Spleen (tissue), 11 donors: ENCODE measurements around the gene ZNF638. TPM values are rescaled to one million over a fixed set of nuclear protein-coding genes. Genes with fewer than 3 reads are reported as not detected.

Experiments used
- DNase-seq: peaks from one replicate; pipeline ENCODE4 v3.0.0-alpha.2; 2020
- H3K27ac ChIP-seq, 8 donors: fragments of 200-600 bp; sonication (generic) in 7 of 8; 1 replicate in 4 of 8; 2 replicates in 4 of 8; pipeline versions ENCODE4 v1.5.0 to v1.8.0; 2016 to 2021; ENCODE audit warnings: inconsistent platforms in 4 of 8, mild to moderate bottlenecking in 4 of 8, moderate library complexity in 1 of 8
- H3K27me3 ChIP-seq, 7 donors: fragments of 200-600 bp; sonication (generic) in 6 of 7; replicated peaks in 1 of 7; 1 replicate in 4 of 7; 2 replicates in 3 of 7; pipeline versions ENCODE4 v1.5.0 to v1.8.0; 2016 to 2021; ENCODE audit warnings: inconsistent platforms in 3 of 7, mild to moderate bottlenecking in 1 of 7
- H3K36me3 ChIP-seq, 6 donors: fragments of 200-600 bp; sonication (generic) in 5 of 6; 1 replicate in 4 of 6; 2 replicates in 2 of 6; pipeline versions ENCODE4 v1.5.0 to v1.8.0; 2016 to 2021; ENCODE audit warnings: inconsistent platforms in 2 of 6
- H3K4me1 ChIP-seq, 6 donors: fragments of 200-600 bp; sonication (generic) in 5 of 6; 1 replicate in 3 of 6; 2 replicates in 3 of 6; pipeline versions ENCODE4 v1.5.0 to v1.8.0; 2016 to 2021; ENCODE audit warnings: inconsistent platforms in 3 of 6
- H3K4me3 ChIP-seq, 8 donors: fragments of 200-600 bp; sonication (generic) in 7 of 8; 1 replicate in 4 of 8; 2 replicates in 4 of 8; pipeline versions ENCODE4 v1.5.0 to v1.8.0; 2016 to 2021; ENCODE audit warnings: inconsistent platforms in 4 of 8, mild to moderate bottlenecking in 4 of 8, moderate library complexity in 2 of 8
- H3K9me3 ChIP-seq, 8 donors: fragments of 200-600 bp; sonication (generic) in 7 of 8; 1 replicate in 4 of 8; 2 replicates in 4 of 8; pipeline versions ENCODE4 v1.5.0 to v1.8.0; 2016 to 2021; ENCODE audit warnings: inconsistent platforms in 4 of 8
- CTCF ChIP-seq, 11 experiments: fragments of 200-600 bp in 7 of 11; fragments of 450-650 bp in 4 of 11; sonication (generic) in 4 of 11; IDR thresholded peaks in 8 of 11; conservative IDR thresholded peaks in 3 of 11; 1 replicate in 7 of 11; 2 replicates in 4 of 11; pipeline versions ENCODE4 v1.4.0 to v1.8.0; 2016 to 2021; ENCODE audit warnings: antibody characterized with exemption in 11 of 11, inconsistent platforms in 4 of 11, mild to moderate bottlenecking in 1 of 11
- POLR2A ChIP-seq, 3 donors: fragments of 450-650 bp; IDR thresholded peaks; one replicate each; pipeline ENCODE4 v1.5.1; 2017; ENCODE audit warnings: antibody characterized with exemption in 3 of 3, mild to moderate bottlenecking in 1 of 3
- POLR2AphosphoS5 ChIP-seq, 3 donors: sonication (generic); formaldehyde crosslinking; IDR thresholded peaks; one replicate each; pipeline ENCODE4 v1.5.1; 2017; ENCODE audit warnings: antibody characterized with exemption in 3 of 3
- whole genome bisulfite sequencing, 5 donors: extraction: QIAGEN DNeasy Blood & Tissue Kit in 3 of 5; methylation state at CpG; one replicate each; pipeline versions ENCODE4 v1.1.5 to v1.1.7; 2013 to 2018; 5-methylcytosine and 5-hydroxymethylcytosine counted together
- intact Hi-C: fragments of 100-400 bp; cut with DNase I; formaldehyde crosslinking; loops from one replicate; pipeline ENCODE4 v1.15.0; 2023; ENCODE audit warnings: low total_unique reads
- polyA plus RNA-seq, 3 donors: library from polyadenylated mRNA; stranded (reverse); fragments of 200-250 nt; gene quantifications; one replicate each; pipeline ENCODE4 v1.2.1, GENCODE V29; 2013
- total RNA-seq, 7 donors: library from RNA; depleted of rRNA in 3 of 7; stranded (reverse); fragments of >200 nt in 3 of 7; fragmentation: NEBNext Ultra II Directional in 4 of 7; extraction: Animal tissue kit (Norgen Biotek cat#: 25700) in 4 of 7; gene quantifications; one replicate each; pipeline versions ENCODE4 v1.1.0 to v1.2.1, GENCODE V29; 2016 to 2021
- donor health status: healthy with polysubstance abuse.
- donor health status: DM: no; HTN: no; CAD: no; lungs with moderate emphysema.
- donor health status: DM: no; HTN: no; CAD: no.
- donor health status: Bipolar disorder and iron deficiency.
- donor health status: healthy.
- donor health status: DM: no; HTN: no; CAD: no.
- donor health status: DM: yes; HTN: yes; CAD: no.

ZNF638 gene
- total and polyA plus RNA-seq, 10 donors, result 80.7 to 310 (median 158) TPM

GRCh38 chr2:71457923-71458322, 126.3 kb downstream of the ZNF638 start:
- Histone ChIP-seq H3K4me3 (no peak overlapping the region), H3K27me3 (peaks cover 0 to 37% (median 9%) of the 10 kb centered on the region in 7 donors), H3K9me3 (peaks cover 0 to 10% (median 5%) of the 10 kb centered on the region in 8 donors), H3K4me1 (peaks cover 23 to 89% (median 49%) of the 10 kb centered on the region in 6 donors), H3K27ac (peak overlapping the region in 1 of 8 donors; percentile 50), H3K36me3 (peaks cover 0 to 41% (median 0%) of the 10 kb centered on the region in 6 donors)
- intact Hi-C loops, result no loop called here
- WGBS, 5 donors, result 77 to 97% (median 92%) methylated on average over 4 of the region's 4 CpGs
- TF ChIP-seq POLR2AphosphoS5 (IDR thresholded peaks at IDR 0.05) (no peak), CTCF (IDR thresholded peaks at IDR 0.05 in 8 of 11, conservative IDR thresholded peaks at IDR 0.05 in 3 of 11) (no peak)
- DNase-seq, result no peak

- no peak for DNase-seq
- no peak for TF ChIP-seq POLR2A (IDR thresholded peaks at IDR 0.05)
- TF ChIP-seq CTCF (IDR thresholded peaks at IDR 0.05 in 8 of 11, conservative IDR thresholded peaks at IDR 0.05 in 3 of 11), result no peak
- TF ChIP-seq POLR2AphosphoS5 (IDR thresholded peaks at IDR 0.05), result no peak
- 83 to 85% (median 85%) methylated on average over 7 of the region's 7 CpGs for WGBS, 5 donors
- Histone ChIP-seq H3K4me3 (no peak overlapping the region), H3K9me3 (peaks cover 0 to 16% (median 7%) of the 10 kb centered on the region in 8 donors), H3K27me3 (peaks cover 0 to 37% (median 9%) of the 10 kb centered on the region in 7 donors), H3K4me1 (peaks cover 19 to 89% (median 43%) of the 10 kb centered on the region in 6 donors), H3K36me3 (peaks cover 0 to 41% (median 0%) of the 10 kb centered on the region in 6 donors), H3K27ac (peak overlapping the region in 1 of 8 donors; percentile 50)
- intact Hi-C loops, result no loop called here
These were observed 127.0 kb downstream of the ZNF638 start for GRCh38 chr2:71458413-71459083.

- Histone ChIP-seq H3K27me3 (peaks cover 0 to 37% (median 5%) of the 10 kb centered on the region in 7 donors), H3K27ac (peak overlapping the region in 1 of 8 donors; percentile 50), H3K4me1 (peaks cover 14 to 87% (median 40%) of the 10 kb centered on the region in 6 donors), H3K4me3 (no peak overlapping the region), H3K36me3 (peaks cover 0 to 41% (median 0%) of the 10 kb centered on the region in 6 donors), H3K9me3 (peaks cover 0 to 16% (median 7%) of the 10 kb centered on the region in 8 donors)
- intact Hi-C loops, result no loop called here
- 76 to 91% (median 82%) methylated on average over 2 of the region's 2 CpGs for WGBS, 5 donors
- no peak for DNase-seq
- TF ChIP-seq POLR2AphosphoS5 (IDR thresholded peaks at IDR 0.05) (no peak), POLR2A (IDR thresholded peaks at IDR 0.05) (no peak), CTCF (IDR thresholded peaks at IDR 0.05 in 8 of 11, conservative IDR thresholded peaks at IDR 0.05 in 3 of 11) (no peak)
These were observed 127.5 kb downstream of the ZNF638 start for GRCh38 chr2:71459084-71459431.

GRCh38 chr2:71460056-71460455, 128.5 kb downstream of the ZNF638 start:
- H3K27ac ChIP-seq, result peak overlapping the region in 1 of 8 donors; percentile 25
- H3K36me3 ChIP-seq, result peaks cover 0 to 41% (median 0%) of the 10 kb centered on the region in 6 donors
- peaks cover 7 to 87% (median 35%) of the 10 kb centered on the region in 6 donors for H3K4me1 ChIP-seq
- 80 to 95% (median 90%) methylated on average over 6 of the region's 6 CpGs for WGBS, 5 donors
- peaks cover 0 to 16% (median 7%) of the 10 kb centered on the region in 8 donors for H3K9me3 ChIP-seq
- no peak for DNase-seq
- H3K27me3 ChIP-seq, result peaks cover 0 to 37% (median 0%) of the 10 kb centered on the region in 7 donors
- no peak for TF ChIP-seq POLR2A (IDR thresholded peaks at IDR 0.05)
- no peak overlapping the region for H3K4me3 ChIP-seq
- intact Hi-C loops, result loop anchor here (2.0 kb wide), 1 partner anchor 51 kb away; no protein-coding TSS in a partner anchor
